ENCODE data around the gene PIGR. TPM values are rescaled to one million over a fixed set of nuclear protein-coding genes. Genes with fewer than 3 reads are reported as not detected.

The PIGR gene
- total RNA-seq, 1 donor, result not detected

- no peak within 1 kb of the TSS for H3K4me3 ChIP-seq (ENCODE audit: low read depth, low read length)
- TF ChIP-seq, protein P1, sequence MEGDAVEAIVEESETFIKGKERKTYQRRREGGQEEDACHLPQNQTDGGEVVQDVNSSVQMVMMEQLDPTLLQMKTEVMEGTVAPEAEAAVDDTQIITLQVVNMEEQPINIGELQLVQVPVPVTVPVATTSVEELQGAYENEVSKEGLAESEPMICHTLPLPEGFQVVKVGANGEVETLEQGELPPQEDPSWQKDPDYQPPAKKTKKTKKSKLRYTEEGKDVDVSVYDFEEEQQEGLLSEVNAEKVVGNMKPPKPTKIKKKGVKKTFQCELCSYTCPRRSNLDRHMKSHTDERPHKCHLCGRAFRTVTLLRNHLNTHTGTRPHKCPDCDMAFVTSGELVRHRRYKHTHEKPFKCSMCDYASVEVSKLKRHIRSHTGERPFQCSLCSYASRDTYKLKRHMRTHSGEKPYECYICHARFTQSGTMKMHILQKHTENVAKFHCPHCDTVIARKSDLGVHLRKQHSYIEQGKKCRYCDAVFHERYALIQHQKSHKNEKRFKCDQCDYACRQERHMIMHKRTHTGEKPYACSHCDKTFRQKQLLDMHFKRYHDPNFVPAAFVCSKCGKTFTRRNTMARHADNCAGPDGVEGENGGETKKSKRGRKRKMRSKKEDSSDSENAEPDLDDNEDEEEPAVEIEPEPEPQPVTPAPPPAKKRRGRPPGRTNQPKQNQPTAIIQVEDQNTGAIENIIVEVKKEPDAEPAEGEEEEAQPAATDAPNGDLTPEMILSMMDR (IDR thresholded peaks at IDR 0.05; ENCODE audit: insufficient read depth, low read depth, low read length), result no peak
- DNase-seq (ENCODE audit: low read depth), result no peak
Measured at GRCh38 chr1:206970446-206970845, 24.2 kb upstream of the PIGR start, which contains the start of gene FCAMR. TSS of gene FCAMR (minus strand) at chr1:206970460. CDS start at chr1:206970125, 335 bp downstream.

GRCh38 chr1:206969090-206969489 is 22.8 kb upstream of the PIGR start:
- TF ChIP-seq, protein P1 (IDR thresholded peaks at IDR 0.05; ENCODE audit: insufficient read depth, low read depth, low read length), result no peak
- no peak for DNase-seq (ENCODE audit: low read depth)
- H3K4me3 ChIP-seq (ENCODE audit: low read depth, low read length), result no peak overlapping the region

DNA sequence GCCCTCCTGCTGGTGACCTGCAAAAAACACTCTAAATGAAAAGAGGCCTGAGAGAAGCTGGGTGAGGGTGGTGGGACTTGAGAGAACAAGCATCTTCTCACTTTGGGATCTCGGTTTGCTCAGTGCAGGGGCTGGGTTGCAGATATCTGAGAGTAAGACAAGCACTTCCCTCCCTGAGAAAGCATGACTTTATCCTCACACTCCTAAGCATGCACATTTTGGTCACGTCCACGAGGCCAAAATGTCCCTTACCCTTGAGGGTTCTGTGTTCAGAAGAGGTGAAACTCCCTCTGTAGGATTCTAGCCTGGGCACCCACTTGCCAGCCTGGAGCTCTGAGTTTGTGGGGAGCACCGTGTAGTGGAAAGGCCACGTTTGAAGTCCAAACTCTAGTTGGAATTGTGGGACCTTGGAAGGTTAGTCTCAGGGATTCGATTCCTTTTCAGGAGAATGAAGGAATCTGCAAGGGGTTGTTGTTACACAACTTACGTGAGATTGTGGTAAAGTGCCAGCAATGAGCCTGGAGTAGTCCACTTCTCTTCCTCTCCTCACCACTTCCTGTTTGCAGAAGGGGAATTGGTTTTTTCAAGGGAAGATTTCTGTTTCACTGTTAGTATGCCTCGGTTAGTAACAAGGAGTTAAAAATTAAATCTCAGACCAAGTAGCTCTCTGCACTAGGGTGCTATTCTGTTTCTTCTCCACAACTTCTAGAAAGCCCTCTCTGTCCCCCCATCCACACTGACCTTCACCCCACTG is 21.0 kb upstream of the PIGR start:
- TF ChIP-seq, protein P1 (IDR thresholded peaks at IDR 0.05; ENCODE audit: insufficient read depth, low read depth, low read length), result no peak
- no peak overlapping the region for H3K4me3 ChIP-seq (ENCODE audit: low read depth, low read length)
- DNase-seq (ENCODE audit: low read depth), result peak; percentile 20

GRCh38 chr1:206965781-206966180 is 19.5 kb upstream of the PIGR start:
- TF ChIP-seq, protein P1 (IDR thresholded peaks at IDR 0.05; ENCODE audit: insufficient read depth, low read depth, low read length), result no peak
- no peak overlapping the region for H3K4me3 ChIP-seq (ENCODE audit: low read depth, low read length)
- DNase-seq (ENCODE audit: low read depth), result no peak

- DNase-seq (ENCODE audit: low read depth), result no peak
- TF ChIP-seq, protein P1 (IDR thresholded peaks at IDR 0.05; ENCODE audit: insufficient read depth, low read depth, low read length), result no peak
- no peak overlapping the region for H3K4me3 ChIP-seq (ENCODE audit: low read depth, low read length)
Measured at GRCh38 chr1:206963740-206964139, 17.5 kb upstream of the PIGR start.

DNA sequence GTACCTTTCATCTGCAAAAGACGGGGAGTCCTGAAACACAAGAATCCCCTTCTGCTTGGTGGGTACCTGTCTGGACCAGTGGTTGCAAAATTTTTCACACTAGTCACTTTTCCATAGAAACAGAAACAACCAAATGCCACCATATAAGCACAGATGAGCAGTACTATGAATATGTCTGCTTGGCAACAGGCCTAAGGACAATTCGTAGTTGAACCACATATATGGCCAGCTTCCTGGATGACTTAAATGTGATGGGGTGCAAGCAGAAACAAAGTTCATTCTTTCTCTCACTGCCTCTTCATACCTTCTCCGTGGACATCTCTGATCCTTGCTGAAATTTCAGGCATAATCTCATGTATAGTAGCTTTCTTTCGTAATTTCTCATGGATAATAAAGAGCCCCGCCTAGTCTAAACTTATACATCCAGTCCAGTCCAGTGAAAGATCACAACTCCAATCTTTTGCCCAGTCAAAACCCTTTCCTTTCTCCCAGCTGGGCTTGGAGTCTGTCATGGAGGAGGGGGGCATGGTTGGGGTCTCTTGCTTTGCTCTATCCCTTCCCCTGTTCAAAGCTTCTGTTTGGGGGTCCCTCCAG is 16.9 kb upstream of the PIGR start:
- H3K4me3 ChIP-seq (ENCODE audit: low read depth, low read length), result no peak overlapping the region
- TF ChIP-seq, protein P1 (IDR thresholded peaks at IDR 0.05; ENCODE audit: insufficient read depth, low read depth, low read length), result no peak
- DNase-seq (ENCODE audit: low read depth), result no peak

Measured in fibroblast of villous mesenchyme (primary cell).